KOPT-K1 (cell line): ENCODE data around the gene RRAS.

Source experiments
- H3K27ac ChIP-seq: fragments of 200-600 bp; sonication (generic); 2 replicates; pipeline ENCODE4 v1.5.1; 2016; ENCODE audit warnings: antibody characterized with exemption, mild to moderate bottlenecking, low read depth, low read length; ENCODE audit not compliant: poor library complexity, severe bottlenecking
- H3K36me3 ChIP-seq: fragments of 200-600 bp; sonication (generic); 2 replicates; pipeline ENCODE4 v1.5.1; 2017; ENCODE audit warnings: antibody characterized with exemption, mild to moderate bottlenecking, low read length, moderate library complexity; ENCODE audit not compliant: insufficient read depth
- H3K9me3 ChIP-seq: fragments of 200-600 bp; sonication (generic); 2 replicates; pipeline ENCODE4 v1.5.1; 2017; ENCODE audit warnings: antibody characterized with exemption, low read length, mild to moderate bottlenecking; ENCODE audit not compliant: insufficient read depth, poor library complexity, severe bottlenecking

Gene RRAS

DNA sequence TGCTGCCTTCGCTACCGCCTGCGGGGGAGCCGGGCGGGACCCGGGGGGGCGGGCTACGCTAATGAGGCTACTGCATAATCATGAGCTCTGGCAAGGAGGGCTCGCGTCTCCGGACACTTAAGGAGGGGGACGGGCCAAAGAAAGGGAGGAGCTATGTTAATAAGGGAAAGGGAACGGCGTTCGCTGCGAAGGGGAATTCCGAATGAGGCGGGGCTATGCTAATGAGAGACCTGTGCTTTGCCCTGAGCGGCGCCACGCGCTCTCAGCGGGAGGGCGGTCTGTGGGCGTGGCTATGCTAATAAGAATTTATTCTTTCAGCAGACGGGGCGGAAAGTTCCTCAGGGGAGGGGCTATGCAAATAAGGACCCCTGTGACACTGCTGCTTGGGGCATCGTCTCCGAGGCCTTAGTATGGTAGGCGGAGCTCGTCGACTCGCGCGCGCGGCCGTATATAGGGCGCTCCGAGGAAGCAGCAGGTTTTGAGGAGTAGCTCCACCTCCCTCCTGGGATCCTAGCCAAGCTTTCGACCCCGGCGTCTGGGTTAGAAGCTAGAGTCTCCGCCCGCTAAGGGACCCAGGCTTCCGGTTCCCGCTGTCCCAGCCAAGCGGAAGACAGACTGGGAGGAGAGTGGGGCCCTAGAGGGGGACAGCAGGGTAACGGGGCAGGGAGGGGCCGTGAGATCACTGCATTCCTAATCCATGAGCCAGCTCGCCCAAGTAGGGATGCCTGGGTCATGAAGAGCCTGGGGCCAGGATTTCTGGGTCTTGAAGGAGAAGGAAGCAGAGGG lies at the start of gene RRAS:
Gene RRAS (minus strand): TSS at position 31 of the 786 bp plus-strand sequence. CDS start 45 bp downstream, outside the sequence.
- H3K27ac ChIP-seq: peak within 1 kb of the TSS; percentile 91
- H3K36me3 ChIP-seq: peaks cover 11% of the 10 kb centered on the region; the same call in 1 of the 2 replicates
- H3K9me3 ChIP-seq: no peaks in the 10 kb centered on the region

DNA sequence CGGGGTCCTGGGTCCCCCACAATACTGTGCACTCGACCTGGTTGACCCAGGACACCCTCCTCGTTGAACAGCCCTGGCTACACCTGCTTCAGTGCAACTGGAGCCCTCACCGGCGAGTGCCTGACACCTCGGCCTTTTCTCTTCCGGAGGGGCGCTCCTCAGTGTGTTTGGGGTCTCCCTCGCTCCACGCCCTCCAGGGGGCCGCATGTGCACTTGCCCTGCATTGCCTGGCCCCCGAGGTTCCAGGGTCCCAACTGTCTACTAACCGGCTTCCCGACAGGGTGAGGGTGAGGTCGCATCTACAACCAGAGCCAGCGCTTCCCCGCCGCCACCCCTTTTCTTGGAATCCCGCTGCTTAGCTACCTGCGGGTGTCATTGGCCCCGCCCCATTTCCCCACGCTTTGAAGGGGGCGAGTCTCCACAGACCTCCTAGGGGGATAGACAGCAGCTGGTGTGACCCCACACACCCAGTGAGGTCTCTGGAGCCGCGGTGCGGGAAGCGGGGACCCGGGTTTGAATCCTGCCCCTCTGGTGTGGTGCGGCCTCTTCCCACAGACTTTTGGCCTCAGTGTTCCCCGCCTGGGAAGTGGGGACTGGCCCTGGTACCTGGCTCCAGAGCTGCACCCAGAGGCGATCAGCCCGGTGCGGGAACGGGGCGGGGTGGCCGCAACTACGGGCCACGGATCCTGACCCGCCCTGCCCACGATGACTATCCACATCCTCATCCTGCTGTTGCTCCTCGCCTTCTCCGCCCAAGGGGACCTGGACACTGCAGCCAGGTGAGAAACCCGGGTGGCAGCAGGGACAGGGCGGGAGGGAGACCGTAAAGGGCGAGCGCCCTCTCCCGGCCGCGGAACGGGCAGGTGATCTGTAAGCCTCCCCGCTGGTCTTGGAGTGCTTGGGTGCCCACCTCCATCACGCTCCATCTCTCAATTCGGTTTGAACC lies 49.5 kb upstream of the RRAS start, which contains the start of gene ADM5:
Gene ADM5 (plus strand): TSS at position 462 of the 946 bp plus-strand sequence. CDS start 244 bp downstream, at position 706.
- no peaks in the 10 kb centered on the region for H3K9me3 ChIP-seq
- peaks cover 63% of the 10 kb centered on the region for H3K36me3 ChIP-seq
- H3K27ac ChIP-seq: no peak within 1 kb of the TSS

DNA sequence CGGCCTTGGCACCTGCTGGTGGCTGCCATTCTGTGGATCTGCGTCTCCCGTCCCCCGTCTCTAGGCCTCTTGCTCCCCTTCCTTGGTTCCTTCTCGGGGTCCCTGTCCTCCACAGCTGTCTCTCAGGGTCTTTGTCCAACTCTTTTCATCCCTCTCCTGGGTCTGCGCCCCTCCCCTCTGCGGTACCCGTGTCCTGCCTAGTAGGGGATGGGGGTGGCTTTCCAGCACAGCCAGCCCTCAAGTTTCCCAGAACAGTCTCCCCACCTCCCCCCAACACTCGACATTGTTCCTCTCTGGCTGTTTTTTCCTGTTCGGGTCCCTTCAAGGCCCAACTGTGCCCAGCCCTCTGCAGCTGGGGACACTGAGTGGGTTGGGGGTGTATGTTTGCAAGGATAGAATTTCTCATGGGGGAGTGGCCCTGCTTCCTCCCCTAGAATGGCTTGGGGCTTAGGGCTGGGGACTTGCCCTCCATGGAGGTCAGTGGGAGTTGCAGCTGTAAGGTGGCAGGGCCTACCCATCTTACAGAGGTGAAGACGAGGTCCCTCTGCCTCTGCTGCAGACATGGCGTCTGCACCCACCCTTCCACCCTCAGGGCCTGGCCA lies 48.7 kb upstream of the RRAS start:
- H3K27ac ChIP-seq: no peak overlapping the region
- no peaks in the 10 kb centered on the region for H3K9me3 ChIP-seq
- peaks cover 70% of the 10 kb centered on the region for H3K36me3 ChIP-seq

DNA sequence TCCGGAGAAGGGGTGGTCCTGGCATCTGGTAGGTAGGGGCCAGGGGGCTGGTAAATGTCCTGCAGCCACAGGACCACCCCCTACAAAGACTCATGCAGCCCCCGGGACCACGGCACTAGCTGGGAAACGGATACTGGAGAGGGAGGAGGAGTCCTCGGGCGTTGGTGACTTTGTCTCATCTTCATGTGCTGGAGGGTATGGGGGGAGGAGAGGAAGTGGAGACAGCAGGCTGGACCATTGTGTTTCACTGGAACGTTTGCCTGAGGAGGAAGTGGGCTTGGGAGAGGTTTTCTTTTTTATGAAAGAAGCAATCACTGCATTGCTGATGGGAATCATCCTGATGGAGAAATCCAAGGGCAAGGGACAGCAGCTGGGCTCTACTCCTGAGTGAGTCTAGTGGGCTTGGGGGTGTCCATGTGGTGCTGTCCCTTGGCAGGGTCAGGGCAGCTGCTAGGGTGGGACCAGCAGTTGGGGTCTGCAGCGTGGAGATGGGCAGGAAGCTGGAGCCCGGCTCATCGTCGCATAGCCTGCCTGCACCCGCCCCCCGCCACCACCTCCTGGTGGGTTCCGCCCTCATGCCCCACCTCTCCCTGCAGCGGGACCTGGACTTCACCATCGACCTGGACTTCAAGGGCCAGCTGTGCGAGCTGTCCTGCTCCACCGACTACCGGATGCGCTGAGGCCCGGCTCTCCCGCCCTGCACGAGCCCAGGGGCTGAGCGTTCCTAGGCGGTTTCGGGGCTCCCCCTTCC lies 47.8 kb upstream of the RRAS start:
- Histone ChIP-seq H3K27ac (no peak overlapping the region), H3K36me3 (peaks cover 79% of the 10 kb centered on the region)

DNA sequence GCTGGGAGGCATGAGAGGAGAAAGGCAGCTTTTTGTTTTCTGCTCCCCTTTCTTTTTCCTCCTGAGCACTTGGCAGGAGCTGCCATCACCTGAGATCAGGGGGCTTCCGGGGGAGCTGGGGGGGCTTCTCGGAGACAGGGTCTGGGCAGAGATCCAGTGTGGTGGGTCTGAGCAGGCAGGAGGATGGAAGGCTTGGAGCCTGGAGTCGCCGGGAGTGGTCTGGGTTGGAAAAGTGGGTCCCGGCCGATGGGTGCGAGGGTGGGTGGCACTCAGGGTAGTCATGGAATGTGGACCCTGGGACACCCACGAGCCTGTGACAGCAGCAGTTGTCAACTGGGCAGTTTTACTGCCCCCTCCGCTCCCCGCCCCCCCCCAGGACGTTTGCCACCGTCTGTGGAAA lies 47.2 kb upstream of the RRAS start:
- Histone ChIP-seq H3K27ac (no peak overlapping the region), H3K9me3 (no peaks in the 10 kb centered on the region), H3K36me3 (peaks cover 85% of the 10 kb centered on the region)

More for the DNA sequence above, 47.8 kb upstream of the RRAS start:
- H3K9me3 ChIP-seq: no peaks in the 10 kb centered on the region

DNA sequence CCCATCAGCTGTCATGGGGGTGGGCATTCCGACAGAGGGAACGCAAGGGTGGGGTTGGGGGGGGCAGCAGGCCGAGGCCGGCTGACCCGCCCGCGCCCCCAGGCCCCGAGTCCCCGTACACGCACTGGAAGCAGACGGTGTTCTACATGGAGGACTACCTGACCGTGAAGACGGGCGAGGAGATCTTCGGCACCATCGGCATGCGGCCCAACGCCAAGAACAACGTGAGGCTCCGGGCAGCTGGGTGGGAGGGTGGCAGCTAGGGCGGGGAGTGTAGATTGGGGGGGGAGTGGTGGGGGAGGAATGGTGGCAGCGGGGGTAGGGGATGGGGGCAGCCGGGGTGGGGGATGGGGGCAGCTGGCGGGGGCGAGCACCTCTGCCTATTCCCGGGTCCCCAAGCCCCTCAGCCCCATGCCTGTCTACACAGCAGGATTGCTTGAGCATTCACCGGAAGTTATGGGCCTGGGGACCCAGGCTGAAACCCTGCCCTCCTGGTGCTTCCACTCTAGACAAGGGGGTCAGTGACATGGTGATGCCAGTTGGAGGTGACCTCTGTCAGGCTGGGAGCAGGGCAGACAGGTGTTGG lies 46.7 kb upstream of the RRAS start:
- Histone ChIP-seq H3K36me3 (peaks cover 91% of the 10 kb centered on the region), H3K9me3 (no peaks in the 10 kb centered on the region), H3K27ac (no peak overlapping the region)

DNA sequence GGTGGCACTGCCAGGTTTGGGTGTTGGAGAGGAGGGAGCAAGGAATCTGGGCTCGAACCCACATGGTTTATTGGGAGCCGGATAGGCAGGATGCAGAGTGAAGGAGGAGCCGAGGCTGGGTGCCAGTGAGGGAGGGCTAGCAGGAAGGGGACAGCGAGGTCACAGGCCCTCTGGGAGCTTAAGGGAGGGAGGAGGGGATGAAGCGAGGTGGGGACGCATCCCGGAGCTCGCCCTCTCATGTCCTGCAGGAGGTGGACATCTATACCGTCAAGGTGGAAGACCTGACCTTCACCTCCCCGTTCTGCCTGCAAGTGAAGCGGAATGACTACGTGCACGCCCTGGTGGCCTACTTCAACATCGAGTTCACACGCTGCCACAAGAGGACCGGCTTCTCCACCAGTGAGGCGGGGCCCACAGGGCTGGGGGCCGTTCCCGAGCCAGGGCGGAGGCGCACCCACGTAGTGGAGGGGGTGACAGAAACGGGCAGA lies 45.9 kb upstream of the RRAS start:
- Histone ChIP-seq H3K36me3 (peaks cover 98% of the 10 kb centered on the region), H3K9me3 (no peaks in the 10 kb centered on the region), H3K27ac (no peak overlapping the region)

DNA sequence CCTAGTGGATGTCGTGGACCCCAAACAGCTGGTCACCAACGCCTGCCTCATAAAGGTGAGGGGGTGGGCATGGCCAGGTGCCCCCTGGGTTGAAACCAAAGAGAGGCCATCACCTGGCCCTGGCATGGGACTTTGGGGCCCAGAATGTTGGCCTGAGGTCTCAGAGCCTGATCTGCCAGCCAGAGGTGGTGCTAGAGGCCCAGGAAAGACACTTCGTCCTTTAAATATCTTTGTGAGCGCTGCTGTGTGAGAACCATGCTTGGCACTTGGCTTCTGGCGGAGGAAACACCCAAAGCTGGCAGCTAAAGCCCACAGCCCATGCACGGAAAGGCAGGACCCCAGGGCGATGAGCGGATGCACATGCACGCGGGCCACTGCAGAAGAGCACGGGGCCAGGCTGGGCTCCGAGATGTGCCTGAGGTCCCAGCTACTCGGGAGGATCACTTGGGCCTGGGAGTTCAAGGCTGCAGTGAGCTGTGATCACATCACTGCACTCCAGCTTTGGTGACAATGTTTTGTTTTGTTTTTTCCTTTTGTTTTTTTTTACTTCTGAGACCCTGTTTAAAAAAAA lies 45.1 kb upstream of the RRAS start:
- H3K36me3 ChIP-seq: peaks cover 99% of the 10 kb centered on the region
- no peaks in the 10 kb centered on the region for H3K9me3 ChIP-seq
- H3K27ac ChIP-seq: no peak overlapping the region

DNA sequence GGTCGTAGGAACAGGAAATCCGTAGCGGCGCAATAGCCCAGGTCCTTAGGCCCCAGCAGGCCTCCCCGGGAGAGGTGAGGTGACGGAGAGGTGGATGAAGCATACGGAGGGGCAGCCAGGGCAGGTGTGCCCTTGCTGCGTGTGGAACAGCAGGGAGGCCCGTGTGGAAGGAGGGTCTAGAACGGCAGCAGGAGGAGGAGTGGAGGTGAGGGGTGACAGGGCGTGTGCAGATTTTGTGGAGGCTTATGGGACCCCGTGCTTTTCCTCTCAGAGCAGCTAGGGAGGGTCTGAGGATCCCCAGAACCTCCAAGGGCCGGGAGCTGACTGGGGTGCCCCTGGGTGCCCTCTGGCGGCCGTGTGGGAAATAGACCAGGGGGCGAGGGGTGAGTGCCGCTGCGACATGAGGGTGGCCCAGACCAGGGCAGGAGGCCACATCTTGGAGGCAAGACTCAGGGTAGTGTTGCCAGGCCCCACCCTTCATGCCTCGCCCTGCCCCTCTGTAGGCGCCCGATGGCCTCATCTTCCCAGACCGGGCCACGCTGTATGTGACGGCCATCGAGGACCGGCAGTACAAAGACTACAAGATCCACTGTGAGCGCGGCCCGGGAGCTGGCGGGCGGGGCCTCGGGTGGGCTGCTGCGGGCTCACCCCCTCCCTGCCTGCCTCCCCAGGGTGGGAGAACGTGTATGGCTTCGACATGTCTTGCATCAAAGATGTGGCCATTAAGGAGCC lies 44.5 kb upstream of the RRAS start:
- H3K27ac ChIP-seq: no peak overlapping the region
- no peaks in the 10 kb centered on the region for H3K9me3 ChIP-seq
- H3K36me3 ChIP-seq: peaks cover 95% of the 10 kb centered on the region

DNA sequence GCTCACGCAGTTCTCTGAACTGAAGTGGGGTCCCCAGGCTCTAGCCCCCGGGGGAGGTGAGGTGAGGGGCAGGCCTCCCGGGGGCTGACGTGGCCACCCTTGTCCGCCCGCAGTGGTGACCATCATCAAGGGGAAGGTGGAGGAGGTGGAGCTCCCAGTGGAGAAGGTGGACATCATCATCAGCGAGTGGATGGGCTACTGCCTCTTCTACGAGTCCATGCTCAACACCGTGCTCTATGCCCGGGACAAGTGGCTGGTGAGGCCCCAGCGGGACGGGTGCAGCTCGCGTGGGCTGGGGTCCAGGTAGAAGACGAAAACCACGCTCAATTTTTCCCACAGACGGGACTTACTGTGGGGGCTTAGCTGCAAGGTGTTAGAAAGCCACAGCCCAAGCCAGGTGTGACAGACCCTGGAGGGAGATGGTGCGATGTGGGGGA lies 43.9 kb upstream of the RRAS start:
- no peaks in the 10 kb centered on the region for H3K9me3 ChIP-seq
- H3K36me3 ChIP-seq: peaks cover 89% of the 10 kb centered on the region
- no peak overlapping the region for H3K27ac ChIP-seq

DNA sequence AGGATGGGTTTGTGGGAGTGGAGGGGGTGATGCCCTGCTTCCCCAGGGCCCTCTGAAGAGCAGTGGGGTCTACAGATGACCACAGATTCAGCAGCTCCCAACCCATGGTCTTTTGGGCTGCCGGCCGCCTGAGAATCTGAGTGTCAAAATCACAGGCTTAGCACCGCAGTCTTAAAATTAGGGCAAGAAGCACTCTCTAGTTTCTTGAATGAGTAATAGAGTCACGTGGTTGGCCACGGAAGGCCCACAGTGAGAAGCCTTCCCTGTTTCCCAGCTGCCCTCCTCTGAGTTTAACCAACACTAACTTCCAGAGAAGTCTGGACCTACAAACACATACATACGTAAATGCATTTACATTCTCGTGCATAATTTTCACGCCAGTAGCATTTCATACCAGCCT lies 42.3 kb upstream of the RRAS start:
- Histone ChIP-seq H3K9me3 (no peaks in the 10 kb centered on the region), H3K36me3 (peaks cover 73% of the 10 kb centered on the region), H3K27ac (no peak overlapping the region)

DNA sequence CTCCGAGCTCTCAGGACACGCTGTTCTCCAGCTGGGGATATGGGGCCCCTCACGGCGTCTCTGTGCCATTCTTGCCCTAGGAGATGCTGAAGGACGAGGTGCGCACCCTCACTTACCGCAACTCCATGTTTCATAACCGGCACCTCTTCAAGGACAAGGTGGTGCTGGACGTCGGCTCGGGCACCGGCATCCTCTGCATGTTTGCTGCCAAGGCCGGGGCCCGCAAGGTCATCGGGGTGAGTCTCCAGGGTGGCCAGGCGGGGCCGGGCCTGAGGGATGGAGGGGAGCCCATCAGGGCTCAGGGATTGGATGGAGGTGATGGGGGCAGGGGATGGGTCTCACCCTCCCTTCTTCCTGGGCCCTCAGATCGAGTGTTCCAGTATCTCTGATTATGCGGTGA lies 41.9 kb upstream of the RRAS start:
- Histone ChIP-seq H3K36me3 (peaks cover 69% of the 10 kb centered on the region), H3K9me3 (no peaks in the 10 kb centered on the region), H3K27ac (no peak overlapping the region)
